HG03558 (cell line): ENCODE data around the gene KCNJ4.
"Not testable (repeated sequence)": the region's sequence is repeated elsewhere in the genome, so short reads cannot be mapped to it uniquely, and the experiment has no call there.

Experiments
- ATAC-seq: cut with Tn5 transposase; IDR thresholded peaks from one replicate; pipeline ENCODE4 v1.9.1; 2021; ENCODE audit warnings: moderate number of reproducible peaks; ENCODE audit not compliant: unreplicated experiment; ENCODE audit errors: extremely low read depth

Gene KCNJ4

DNA sequence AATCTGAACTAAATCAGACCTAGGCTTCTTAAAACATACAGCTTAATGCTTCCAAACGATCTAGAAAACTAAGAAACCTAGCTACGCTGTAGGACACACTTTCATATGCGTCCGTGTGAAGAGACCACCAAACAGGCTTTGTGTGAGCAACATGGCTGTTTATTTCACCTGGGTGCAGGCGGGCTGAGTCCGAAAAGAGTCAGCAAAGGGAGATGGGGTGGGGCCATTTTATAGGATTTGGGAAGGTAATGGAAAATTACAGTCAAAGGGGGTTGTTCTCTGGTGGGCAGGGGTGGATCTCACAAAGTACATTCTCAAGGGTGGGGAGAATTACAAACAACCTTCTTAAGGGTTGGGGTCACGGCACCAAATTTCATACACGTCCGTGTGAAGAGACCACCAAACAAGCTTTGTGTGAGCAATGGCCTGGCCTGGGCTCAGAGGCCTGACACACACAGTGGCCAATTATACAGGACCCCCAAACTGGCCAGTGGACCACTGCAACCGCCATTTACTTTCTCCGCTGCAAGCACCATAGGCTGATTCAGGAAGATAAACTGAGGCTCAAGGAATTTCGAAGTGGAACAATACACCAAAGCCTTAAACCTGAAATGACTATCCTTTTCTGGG is 58.4 kb downstream of the KCNJ4 start:
- ATAC-seq, result not testable (repeated sequence)

- ATAC-seq, result not testable (repeated sequence)
Observed at GRCh38 chr22:38395944-38396343, 59.1 kb downstream of the KCNJ4 start.

DNA sequence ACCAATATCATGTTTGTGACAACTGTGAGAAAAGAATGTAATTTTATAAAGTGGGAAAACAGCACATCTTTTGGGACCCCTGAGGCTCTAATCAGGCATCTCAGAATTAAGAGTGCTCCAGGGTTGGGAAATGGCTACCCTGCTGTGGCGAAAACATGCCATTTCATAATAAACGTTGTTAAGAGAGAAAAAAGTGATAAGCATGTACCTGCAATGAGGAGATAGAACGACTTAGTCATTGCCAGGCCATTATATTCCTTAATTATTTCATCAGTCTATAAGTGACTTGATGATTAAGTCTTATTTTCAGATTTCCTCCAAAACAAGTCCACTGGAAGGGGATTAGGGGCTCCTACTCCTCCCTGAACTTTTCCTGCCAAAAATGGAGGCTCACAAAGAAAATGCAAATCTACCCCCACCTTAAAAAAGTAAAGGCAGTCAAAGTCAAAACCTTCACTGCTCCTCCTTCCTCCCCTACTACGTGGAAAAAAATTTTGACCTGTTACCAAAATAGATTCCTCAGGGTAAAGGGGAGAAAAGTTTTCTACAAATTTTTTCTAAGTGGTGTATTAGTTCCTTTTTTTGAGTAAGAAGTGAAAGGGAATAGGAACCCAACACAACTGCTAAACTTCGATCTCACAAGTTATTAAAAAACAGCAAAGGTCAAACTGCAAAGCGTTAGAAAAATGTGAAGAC is 59.9 kb downstream of the KCNJ4 start:
- ATAC-seq, result not testable (repeated sequence)

DNA sequence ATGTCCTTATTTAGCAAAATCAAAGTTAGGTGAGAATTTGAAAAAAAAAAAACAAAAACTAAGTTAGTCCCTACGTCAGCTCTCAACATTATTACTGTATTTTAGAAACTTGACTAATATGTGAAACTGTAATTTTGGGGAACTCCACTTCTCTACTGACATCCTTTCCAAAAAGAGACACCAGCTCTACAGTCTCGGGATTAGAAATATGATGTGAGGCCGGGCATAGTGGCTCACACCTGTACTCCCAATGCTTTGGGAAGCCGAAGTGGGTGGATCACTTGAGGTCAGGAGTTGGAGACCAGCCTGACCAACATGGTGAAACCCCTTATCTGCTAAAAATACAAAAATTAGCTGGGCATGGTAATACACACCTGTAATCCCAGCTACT is 65.6 kb downstream of the KCNJ4 start:
- peak; percentile 37 for ATAC-seq

GRCh38 chr22:38388506-38389427 is 66.2 kb downstream of the KCNJ4 start:
- ATAC-seq, result not testable (repeated sequence)

DNA sequence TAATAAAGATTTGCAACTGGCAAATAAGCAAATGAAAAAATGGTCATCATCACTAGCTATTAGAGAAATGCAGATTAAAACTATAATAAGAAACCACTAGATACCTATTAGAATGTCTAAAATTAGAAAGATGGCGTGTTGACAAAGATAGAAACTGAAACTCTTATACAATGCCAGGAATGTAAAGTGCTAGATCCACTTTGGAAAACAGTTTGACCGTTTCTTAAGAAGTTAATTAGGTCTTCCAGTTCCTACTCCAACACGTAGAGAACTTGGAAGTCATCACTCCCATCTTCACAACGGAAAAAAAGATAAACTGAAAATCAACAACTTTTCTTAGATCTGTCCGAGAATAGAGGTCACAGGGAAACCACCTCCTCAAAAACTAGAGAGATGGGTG is 68.1 kb downstream of the KCNJ4 start:
- not testable (repeated sequence) for ATAC-seq

- ATAC-seq, result no peak
Observed at GRCh38 chr22:38383417-38383816, 71.6 kb downstream of the KCNJ4 start.

DNA sequence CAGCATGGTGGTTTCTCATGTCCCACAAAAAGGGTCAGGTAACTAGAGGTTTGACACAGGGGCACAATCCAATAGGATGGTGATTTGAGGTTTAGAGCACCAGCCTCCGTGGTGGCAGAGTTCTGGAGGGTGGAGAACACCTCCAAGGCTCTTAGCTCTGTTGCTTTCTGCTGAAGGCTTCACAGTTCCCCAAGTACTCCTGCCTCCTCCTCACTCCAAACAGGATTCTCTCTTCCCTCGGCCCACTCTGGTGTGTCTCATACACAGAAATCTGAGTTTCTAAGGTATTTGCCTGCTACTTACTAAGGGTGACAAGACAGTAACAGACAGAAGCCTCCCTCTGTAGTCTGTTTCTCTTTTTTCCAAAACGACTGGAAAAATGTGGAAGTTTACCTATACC is 73.6 kb downstream of the KCNJ4 start:
- ATAC-seq, result not testable (repeated sequence)
